ENCODE results near the gene SLC35A5.

The SLC35A5 gene

DNA sequence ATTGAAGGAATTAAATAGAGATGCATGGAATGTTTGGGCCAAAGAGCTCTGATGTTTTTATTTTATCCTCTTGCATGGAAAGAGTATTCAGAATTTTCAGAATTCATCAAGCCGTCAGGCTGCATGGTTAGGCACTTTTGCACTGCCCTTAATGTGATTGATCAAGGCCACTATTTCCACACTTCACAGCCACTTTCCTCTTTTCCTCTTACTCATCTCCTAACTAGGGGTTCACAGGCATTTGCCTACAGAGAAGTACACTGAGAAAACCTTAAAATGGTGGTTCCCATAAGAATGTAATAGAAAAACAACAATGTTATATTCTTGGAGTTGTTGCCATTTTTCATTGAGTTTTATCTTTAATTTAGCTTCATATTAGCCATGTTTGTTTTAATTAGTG, 10.9 kb downstream of the SLC35A5 start:
- DNase-seq, result no peak

DNA sequence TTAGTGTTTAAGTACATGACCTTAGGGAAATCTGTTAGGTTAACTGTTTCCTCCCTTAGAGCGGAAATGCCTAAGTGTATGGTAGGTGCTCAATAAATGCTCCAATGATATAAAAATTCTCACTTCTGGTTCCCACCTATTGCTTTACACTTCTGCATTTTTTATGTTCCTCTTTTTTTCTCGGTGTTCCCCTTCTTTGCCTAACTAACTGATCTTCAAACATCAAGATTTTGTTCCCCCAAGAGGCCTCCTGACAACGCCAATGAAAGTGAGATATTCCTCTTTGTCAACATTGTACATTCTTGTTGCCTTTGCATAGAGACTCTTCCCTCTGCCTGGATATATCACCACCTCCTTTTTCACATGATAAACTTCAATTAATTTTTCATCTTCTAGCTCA, 17.4 kb downstream of the SLC35A5 start:
- no peak for DNase-seq

DNA sequence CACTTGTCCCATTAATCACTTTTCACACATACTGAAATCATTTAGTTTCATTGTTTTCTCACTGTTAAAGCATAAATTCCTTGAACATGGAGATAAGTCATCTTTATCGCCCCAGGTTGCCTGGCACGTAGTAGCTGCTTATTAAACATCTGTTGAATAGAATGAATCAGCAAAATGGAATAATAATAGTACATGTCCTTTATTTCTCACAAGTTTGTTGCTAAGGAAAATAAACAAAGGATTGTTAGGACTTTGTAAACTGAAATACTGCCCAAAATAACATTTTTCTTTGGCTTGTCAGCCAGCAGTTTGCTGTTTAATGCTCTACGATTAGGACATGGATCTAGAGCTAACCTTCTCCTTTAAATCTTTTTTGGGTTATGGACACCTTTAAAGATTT, 17.9 kb downstream of the SLC35A5 start:
- peak; percentile 52 for DNase-seq

DNA sequence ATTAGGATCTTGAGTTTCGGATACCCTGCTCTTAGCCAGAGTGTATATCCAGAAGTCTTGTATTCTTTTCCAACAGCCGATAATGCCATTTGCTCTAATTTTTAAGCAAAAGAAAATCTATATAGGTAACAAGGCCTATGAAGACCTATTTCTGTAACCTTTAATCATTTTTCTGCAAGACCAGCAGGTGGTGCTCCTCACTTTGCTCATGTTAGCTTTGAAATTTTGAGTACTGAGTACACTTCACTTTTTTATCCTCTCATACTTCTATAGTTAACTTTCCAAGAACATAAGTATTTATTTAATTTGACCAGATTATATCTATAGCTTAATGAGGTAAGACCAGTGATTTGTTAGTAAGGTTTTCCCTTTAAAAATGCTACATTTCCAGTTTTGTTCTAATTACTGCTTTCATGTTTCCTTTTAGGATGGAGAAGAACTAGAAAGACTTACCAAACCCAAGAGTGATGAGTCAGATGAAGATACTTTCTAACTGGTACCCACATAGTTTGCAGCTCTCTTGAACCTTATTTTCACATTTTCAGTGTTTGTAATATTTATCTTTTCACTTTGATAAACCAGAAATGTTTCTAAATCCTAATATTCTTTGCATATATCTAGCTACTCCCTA, 20.5 kb downstream of the SLC35A5 start:
- DNase-seq, result peak; percentile 60

DNA sequence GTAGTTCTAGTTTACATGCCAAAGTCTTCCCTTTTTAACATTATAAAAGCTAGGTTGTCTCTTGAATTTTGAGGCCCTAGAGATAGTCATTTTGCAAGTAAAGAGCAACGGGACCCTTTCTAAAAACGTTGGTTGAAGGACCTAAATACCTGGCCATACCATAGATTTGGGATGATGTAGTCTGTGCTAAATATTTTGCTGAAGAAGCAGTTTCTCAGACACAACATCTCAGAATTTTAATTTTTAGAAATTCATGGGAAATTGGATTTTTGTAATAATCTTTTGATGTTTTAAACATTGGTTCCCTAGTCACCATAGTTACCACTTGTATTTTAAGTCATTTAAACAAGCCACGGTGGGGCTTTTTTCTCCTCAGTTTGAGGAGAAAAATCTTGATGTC, 21.3 kb downstream of the SLC35A5 start:
- DNase-seq, result no peak

DNA sequence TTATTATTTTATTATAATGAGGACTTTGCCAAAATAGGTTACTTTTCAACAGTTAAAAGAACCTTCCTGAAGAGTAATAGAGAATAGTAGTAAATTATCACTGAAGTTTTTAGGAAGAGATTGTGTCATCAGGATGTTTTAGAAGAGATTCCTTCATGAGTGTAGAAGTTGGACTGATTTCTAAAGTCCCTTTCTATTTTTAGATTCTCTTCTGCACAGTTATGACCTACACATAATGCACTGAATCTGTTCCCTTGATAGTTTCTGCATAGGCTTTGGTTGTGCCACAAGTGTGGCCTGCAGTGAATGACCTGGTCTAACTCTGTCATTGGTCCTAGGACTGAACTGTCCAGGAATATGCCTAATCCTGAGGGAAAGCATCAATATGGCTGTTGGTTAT, 23.9 kb downstream of the SLC35A5 start:
- no peak for DNase-seq

DNA sequence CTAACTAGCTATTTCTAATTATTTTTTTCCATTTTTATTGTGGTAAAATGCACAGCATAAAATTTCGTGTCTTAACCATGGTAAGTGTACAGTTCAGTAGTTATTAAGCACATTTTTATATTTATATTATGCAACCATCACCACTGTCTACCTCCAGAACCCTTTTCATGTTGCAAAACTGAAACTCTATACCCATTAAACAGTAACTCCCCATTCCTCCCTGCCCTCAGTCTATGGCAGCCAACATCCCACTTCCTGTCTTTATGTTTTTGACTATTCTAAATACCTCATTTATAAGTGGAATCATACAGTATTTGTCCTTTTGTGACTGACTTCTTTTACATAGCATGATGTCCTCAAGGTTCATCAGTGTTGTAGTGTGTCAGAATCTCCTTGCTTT, 25.5 kb downstream of the SLC35A5 start:
- no peak for DNase-seq

DNA sequence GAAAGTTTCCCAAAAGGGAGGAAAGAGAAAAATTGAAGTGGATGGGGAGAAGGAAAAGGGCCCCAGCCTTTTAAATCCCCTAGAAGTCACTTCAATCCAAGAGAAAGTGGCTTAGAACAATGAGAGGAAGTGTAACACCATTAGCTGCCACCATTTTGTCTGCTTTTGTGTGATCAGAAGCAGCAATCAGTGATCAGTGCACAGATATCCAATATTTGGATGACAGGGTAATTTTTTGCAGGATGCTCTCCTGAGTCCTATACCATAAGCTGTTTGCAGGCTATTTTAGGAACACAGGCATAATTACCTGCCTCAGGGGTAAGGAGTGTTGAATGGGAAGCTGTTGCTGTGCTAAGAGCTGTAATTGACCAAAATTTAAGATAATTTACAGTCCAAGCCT, 31.4 kb downstream of the SLC35A5 start:
- DNase-seq, result no peak

DNA sequence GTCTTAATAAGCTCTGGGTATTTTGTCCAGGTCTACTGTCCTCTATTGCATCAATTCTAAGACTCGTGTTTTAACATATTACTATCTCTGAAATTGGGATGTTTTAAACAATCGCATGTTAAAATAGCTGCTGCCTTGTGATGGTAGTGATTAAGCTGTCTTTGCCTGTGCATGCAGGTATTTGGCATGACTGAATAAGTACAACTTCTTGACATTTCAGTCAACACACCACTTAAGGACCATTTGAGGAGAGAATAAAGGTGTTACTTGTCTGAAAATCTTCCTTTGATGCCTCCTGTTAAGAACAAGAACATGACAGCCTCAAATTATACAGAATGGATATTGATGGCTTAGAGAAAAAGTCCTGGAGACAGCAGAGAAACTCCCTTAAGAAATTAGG, 33.0 kb downstream of the SLC35A5 start:
- no peak for DNase-seq

DNA sequence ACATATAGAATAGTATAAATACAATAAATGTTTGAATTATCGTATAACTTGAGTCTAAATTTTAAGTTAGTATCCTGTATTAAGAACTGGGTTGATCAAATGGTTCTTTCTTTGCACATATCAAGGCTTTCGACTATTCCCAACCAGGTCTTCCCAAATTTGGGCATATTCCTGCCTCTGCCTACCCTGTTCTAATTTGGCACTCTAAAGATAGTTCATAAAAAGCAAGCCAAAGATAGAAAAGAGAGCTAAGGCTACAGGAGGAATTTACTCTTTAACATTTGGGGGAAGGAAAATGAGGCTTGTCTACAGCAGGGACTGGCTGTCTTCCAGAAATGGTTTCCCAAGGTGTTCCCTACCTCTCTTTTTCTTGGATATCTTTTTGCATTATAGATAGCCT, 36.1 kb downstream of the SLC35A5 start:
- no peak for DNase-seq

DNA sequence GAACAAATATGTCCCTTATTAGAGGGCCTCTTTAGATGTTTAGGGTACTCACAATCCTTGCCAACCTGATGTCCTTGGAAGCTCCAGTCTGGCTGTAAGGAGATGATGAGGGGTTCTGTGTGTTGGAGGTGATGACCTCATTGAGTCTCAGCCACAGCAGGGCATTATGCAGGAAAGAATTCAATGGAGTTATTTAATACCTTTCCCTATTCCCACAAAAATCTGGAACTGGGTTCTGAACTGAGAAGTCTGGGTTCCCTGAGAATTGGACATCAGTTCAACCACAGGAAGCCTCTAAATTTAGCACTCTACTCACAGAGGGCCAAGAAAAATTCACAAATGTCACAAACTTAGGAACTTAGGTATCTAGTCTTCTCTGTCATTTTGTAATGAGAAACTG, 36.9 kb downstream of the SLC35A5 start:
- no peak for DNase-seq

DNA sequence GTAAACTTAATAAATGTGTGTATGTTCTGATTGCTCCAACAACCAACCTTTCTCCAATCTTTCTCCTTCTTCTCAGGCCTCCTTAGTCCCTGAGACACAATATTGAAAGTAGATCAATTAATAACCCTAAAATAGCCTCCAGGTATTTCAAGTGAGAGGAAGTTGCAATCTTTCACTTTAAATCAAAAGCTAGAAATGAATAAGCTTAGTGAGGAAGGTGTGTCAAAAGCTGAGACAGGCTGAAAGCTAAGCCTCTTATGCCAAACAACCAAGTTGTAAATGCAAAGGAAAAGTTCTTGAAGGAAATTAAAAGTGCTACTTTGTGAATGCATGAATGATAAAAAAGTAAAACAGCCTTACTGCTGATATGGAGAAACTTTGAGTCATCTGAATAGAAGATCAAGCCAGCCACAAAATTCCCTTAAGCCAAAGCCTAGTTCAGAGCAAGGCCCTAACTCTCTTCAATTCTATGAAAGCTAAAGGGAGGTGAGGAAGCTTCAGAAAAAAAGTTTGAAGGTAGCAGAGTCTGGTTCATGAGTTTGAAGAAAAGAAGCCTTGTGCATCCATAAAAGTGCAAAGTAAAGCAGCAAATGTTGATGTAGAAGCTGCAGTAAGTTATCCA, 40.5 kb downstream of the SLC35A5 start:
- DNase-seq, result no peak

DNA sequence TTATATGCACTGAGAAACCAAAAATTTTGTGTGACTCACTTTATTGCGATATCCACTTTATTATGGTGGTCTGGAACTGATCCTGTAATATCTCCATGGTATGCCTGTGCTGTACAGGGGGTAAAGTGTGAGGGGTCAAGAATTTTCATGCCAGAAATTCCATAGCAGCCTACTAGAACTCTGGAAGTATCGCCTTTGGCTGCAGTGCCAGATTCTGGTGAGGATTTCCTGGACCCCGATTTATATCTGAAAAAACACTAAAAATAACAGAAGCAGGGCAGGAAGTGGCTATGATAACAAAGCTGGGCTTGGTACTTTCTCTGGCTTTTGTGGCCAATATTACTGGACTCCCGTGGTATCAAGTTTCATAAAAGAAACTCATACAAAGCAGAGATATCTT, 42.7 kb downstream of the SLC35A5 start:
- DNase-seq, result peak; percentile 93

DNA sequence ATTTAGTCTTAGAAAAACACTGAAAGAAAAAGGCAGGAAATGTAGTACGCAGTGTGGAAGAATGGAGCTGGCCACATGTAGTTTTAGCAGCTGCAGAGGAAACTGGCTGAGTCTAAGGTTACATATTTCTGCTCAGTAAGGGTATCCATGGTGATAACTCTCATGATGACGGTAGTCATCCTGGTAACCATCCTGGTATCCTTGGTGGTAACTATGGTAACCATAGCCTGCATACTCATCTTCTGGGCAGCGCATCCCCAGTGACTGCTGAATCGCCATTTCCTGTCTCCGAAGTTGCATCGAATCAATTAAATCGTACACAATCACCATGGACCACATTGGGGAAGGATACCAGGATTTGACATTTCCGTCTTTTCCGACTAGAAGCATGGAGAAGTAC, 43.4 kb downstream of the SLC35A5 start:
- peak; percentile 97 for DNase-seq

DNA sequence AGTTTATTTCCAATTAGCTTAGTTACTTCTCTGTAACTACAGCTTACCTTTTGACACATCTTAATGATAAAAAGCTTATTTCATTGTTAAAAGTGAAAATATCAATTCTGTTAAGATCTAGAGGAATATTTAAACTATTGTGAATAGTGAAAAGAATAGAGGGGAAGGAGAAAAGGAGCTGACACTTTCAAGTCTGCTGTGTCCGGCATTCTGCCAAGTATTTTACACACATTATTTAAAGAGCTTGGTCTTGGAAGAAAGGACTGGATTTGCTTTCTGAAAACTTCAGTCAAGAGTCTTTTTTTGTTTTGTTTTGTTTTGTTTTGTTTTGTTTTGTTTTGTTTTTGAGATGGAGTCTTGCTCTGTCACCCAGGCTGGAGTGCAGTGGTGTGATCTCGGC, 44.3 kb downstream of the SLC35A5 start:
- DNase-seq, result no peak

DNA sequence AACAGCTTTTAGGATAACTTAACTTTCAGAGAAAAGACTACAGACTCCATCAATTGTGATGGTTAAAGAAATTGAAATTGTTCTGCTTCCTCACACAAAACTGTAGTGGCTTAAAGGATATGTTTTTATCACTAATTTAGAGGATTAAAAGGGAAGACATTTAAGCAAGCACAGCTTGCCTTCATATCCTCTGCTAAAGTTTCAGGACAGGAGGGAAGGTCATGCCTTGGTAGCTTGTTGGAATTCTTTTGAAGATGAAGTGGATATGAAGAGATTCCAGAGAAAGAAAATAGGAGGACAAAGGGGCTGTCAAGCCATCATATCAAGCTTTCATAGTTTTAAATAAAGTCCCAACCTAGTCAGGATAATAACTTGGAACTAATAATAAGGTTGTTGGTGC, 46.0 kb downstream of the SLC35A5 start:
- no peak for DNase-seq

DNA sequence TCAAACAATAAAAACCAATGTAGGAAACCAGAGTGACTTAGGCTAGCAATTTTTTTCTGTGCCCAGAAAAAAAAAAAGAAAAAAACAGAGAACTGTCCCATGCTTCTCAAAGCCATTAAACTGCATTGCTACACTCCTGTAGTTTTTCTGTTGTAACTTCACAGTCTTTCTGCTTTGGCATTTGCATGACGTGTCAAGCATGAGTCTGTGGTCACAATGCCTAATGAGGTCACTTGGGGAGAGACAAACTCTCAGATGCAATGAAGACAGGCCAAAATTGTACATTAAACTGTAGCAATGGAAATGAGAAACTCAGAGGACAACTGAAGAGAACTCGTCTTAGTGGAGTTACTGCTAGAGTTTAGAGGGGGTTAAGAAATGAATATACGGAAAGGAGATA, 48.3 kb downstream of the SLC35A5 start:
- peak; percentile 52 for DNase-seq

DNA sequence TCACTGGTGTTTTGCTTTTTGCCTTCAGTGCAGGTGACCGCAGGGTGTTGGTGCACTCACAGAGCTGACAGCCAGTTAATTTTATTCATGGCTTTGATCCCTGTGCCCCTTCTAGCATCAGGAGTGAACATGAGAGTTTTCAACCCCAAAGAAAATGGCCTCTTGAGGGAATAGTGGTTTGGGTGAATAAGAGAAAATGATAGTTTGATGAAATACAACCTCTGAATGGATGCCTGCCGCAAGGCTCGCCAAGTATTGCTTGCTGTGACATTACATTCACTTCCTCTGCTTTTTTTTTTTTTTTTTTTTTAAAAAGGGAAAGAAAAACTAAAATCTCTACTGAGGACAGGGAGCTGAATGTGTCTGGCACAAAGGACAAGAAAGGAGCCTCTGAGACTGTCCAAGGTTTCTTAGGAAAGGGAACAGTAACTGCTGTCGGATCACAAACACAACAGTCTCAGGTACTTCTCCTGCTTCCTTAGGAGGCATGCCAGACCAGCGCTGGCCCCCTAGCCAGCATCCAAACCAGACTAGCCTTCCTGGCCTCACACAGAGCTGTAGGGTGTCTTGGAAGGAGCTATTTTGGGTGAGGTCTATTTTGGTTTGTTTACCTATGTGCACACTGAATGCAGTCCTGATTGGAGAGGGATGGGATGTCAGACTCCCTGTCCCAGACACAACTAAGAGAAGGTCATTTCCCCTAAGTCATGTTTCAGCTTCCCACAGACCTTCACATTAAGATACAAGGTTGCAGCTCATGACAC, 50.1 kb downstream of the SLC35A5 start:
- no peak for DNase-seq

DNA sequence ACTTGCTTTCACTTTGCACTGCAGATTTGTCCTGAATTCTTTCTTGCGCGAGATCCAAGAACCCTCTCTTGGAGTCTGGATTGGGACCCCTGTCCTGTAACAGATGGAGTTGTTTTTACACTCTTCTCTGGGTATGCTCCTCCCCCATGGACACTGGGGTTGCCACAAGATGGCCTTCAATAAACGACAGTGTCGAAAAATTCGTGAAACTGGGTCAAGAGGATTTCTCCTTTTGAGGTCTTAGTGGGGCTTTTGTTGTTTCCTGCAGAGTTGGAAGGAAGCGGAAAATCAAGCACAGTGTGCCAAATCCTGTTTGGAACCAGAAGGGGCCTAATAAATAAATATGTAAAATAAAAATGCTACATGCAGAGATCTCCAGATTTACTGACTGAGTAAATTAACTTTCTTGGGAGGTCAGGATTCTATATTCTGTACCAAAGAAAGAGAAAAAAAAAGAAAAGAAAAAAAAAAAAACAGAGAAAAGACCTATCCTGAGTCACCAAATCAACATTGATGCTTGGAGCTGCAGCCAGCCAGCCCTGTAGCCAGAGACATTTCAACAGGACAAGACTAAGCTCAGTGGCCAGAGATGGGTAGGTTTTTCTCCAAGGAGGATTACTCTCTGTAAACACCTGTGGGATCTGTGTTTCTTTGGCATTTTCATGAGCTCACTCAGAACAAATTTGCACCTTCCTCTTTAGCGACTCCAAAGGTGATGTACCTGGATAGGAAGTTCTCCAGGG, 54.3 kb downstream of the SLC35A5 start:
- DNase-seq, result no peak

DNA sequence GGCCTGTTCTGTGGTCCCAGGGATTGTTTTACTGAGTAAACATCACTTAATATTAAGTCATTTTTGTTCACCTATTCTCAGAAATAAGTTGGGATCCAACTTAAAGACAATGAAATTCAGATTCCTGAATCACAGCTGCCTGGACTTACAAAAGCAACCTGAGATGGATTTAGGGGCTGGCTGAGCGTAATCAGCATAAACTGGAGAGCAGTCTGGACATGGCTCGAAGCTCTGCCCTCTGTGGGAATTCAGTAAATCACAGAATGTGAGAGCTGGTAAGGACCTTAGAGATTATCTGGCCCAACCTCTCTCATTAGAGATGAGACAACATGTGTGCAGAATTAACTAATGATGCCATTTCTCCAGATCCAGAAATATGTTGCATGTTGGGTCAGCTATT, 55.4 kb downstream of the SLC35A5 start:
- DNase-seq, result no peak

DNA sequence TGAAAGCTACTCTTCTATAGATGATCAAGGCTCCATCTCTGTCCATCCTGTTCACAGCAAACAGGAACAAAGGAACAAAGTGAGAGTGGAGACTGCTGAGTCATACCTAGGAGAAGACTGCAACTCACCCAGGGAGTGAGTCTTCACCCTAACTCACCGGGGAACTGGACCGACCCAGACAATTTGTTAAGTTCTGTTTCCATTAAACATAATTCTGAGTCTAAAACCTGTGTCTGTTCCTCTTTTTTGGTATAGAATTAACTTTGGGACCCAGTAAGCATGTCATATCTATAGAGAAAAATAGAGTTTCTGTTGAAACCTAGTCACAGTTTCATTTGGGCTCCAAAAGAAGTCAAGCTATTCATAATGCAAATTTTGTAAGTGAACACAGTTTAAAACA, 57.5 kb downstream of the SLC35A5 start:
- DNase-seq, result peak; percentile 41

DNA sequence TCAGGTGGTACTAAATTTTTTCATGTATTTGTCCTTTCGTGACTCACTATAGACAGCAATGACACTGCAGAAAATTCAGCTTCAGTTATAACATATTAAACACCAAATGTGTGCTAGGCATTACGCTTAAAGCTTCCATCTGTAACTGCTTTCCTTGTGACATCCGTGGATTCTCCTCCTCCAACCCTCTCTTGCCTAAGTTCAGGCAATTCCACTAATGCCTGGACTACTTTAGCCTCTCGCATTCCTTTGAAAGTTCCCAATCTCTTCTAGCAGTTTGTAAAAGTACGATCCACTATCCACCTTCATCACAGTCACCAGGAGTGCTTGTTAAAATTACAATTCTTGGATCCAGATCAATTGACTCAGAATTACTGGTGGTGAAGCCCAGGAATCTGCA, 61.4 kb downstream of the SLC35A5 start:
- no peak for DNase-seq

DNA sequence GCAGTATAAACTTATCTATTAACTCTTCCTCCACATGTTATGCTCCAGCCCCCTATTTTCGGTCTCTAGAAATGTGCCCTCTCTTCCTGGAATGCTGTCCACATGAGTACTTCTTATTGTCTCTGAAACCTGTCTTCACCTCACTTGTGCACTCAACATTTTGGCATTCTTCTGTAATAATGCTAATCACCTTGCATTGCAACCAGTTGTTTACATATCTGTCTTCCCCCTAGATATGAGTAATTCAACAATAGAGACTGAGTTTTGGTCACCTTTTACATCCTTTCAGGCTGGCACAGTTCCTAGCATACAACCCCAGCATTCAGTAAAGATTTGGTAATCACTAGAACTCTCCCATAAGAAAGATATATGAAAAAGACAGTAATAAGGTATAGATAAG, 61.9 kb downstream of the SLC35A5 start:
- no peak for DNase-seq

DNA sequence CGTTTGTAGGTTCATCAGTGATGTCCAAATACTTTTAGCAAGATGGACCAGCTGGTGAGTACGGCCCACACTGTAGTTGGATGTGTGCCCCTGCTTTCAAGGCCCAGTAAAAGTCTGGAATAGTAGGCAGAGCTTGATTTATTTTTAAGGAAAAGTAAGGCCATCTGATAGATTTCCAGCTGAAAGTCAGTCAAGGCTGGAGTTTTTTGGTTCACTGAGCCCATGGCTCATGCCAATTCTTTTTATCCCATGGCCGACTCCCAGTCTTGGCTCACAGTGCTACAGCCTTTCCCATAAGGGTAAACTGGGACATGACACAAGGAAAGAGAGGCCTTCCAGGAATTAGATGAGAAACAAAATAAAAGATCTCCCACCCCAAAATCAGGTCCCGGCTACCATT, 65.6 kb downstream of the SLC35A5 start:
- DNase-seq, result no peak

All from fibroblast of skin of back (primary cell).